ENCODE results near the gene AP5S1.

The AP5S1 gene

GRCh38 chr20:3876676-3877075, 56.3 kb downstream of the AP5S1 start:
- DNase-seq (ENCODE audit: low spot score) = no peak

Measured in AG08396 (cell line).